GM10847 (cell line): Measurements from ENCODE around the gene KRT7.

ENCODE experiments used
- POLR2A ChIP-seq: IDR thresholded peaks from 2 replicates; pipeline ENCODE4 v1.6.1; 2011; ENCODE audit not compliant: insufficient read length; ENCODE audit errors: extremely low read depth

The KRT7 gene

GRCh38 chr12:52249511-52250047 lies 16.5 kb downstream of the KRT7 start:
- TF ChIP-seq POLR2A, result no peak

- TF ChIP-seq POLR2A, result no peak
Observed at GRCh38 chr12:52250048-52250990, 17.3 kb downstream of the KRT7 start.

- TF ChIP-seq POLR2A, result no peak
Observed at GRCh38 chr12:52251367-52252051, 18.5 kb downstream of the KRT7 start.

GRCh38 chr12:52252728-52253343 lies 19.8 kb downstream of the KRT7 start:
- TF ChIP-seq POLR2A, result no peak

- TF ChIP-seq POLR2A, result no peak
Observed at GRCh38 chr12:52253391-52254179, 20.5 kb downstream of the KRT7 start.

- no peak for TF ChIP-seq POLR2A
Observed at GRCh38 chr12:52254180-52254964, 21.3 kb downstream of the KRT7 start.

GRCh38 chr12:52254965-52255751 lies 22.1 kb downstream of the KRT7 start:
- TF ChIP-seq POLR2A, result no peak

- no peak for TF ChIP-seq POLR2A
Observed at GRCh38 chr12:52255926-52256583, 23.0 kb downstream of the KRT7 start.

GRCh38 chr12:52256584-52256935 lies 23.5 kb downstream of the KRT7 start:
- no peak for TF ChIP-seq POLR2A

GRCh38 chr12:52257074-52257551 lies 24.1 kb downstream of the KRT7 start:
- no peak for TF ChIP-seq POLR2A

GRCh38 chr12:52258335-52258901 lies 25.4 kb downstream of the KRT7 start:
- no peak for TF ChIP-seq POLR2A

- no peak for TF ChIP-seq POLR2A
Observed at GRCh38 chr12:52259657-52260243, 26.7 kb downstream of the KRT7 start.
